Thoracic aorta (tissue), 2 donors: Measurements from ENCODE around the gene NHEJ1. TPM values are rescaled to one million over a fixed set of nuclear protein-coding genes. Genes with fewer than 3 reads are reported as not detected.

ENCODE experiments used
- ATAC-seq: fragments of 150-250 bp; one replicate; pipeline ENCODE4 v1.8.0; 2017; ENCODE audit warnings: low read depth; ENCODE audit not compliant: insufficient number of reproducible peaks, low FRiP score
- DNase-seq: peaks from one replicate; pipeline ENCODE4 v3.0.0-alpha.2; 2020; ENCODE audit warnings: low spot score
- H3K27ac ChIP-seq, 2 donors: fragments of 200-600 bp; sonication (generic); 1 replicate in 1 of 2; 2 replicates in 1 of 2; pipeline ENCODE4 v1.5.1; 2016; ENCODE audit warnings: mild to moderate bottlenecking in 2 of 2, moderate library complexity in 2 of 2
- H3K27me3 ChIP-seq: fragments of 200-600 bp; sonication (generic); replicated peaks from 2 replicates; pipeline ENCODE4 v1.6.0; 2016; ENCODE audit warnings: mild to moderate bottlenecking; ENCODE audit not compliant: insufficient read depth
- H3K36me3 ChIP-seq: fragments of 200-600 bp; sonication (generic); one replicate; pipeline ENCODE4 v1.5.1; 2016
- H3K4me1 ChIP-seq, 2 donors: fragments of 200-600 bp; sonication (generic); 1 replicate in 1 of 2; 2 replicates in 1 of 2; pipeline versions ENCODE4 v1.5.1 to v1.6.0; 2016; ENCODE audit warnings: low read depth in 2 of 2, mild to moderate bottlenecking in 1 of 2; ENCODE audit not compliant: control insufficient read depth in 1 of 2
- H3K4me3 ChIP-seq: fragments of 200-600 bp; sonication (generic); 2 replicates; pipeline ENCODE4 v1.5.1; 2016; ENCODE audit warnings: mild to moderate bottlenecking
- H3K9me3 ChIP-seq: fragments of 200-600 bp; sonication (generic); 2 replicates; pipeline ENCODE4 v1.5.1; 2016
- total RNA-seq, 2 donors: library from RNA; depleted of rRNA; stranded (reverse); fragments of >200 nt; gene quantifications; one replicate each; pipeline versions ENCODE4 v1.1.0 to v1.2.3, GENCODE V29; 2016
- TF ChIP-seq, protein P1 (sequence below): fragments of 200-600 bp; sonication (generic); IDR thresholded peaks from one replicate; pipeline ENCODE4 v1.5.1; 2019; ENCODE audit warnings: antibody characterized with exemption

Gene NHEJ1
- total RNA-seq, 2 donors from 2014 or later, result 10.3 to 14.5 TPM

DNA sequence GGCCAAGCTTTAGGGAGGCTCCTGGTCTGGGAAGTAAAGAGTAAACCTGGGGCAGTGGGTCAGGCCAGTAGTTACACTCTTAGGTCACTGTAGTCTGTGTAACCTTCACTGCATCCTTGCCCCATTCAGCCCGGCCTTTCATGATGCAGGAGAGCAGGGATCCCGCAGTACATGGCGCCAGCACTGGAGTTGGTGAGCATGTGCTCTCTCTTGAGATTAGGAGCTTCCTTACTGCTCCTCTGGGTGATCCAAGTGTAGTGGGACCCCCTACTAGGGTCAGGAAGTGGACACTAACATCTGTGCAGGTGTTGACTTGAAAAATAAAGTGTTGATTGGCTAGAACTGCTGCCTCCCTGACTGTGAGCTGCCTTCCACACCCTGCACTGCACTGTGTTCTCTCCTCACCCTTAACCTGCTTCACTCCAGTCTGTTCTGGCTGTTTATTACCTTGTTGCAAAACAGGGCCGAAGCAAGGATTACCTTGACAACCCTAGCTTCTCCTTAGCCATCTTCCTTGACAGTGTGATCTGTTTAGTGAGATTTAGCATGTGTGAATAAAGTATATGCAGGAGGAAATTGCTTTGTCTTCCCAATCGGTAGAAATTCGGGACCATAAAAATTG, 22.6 kb upstream of the NHEJ1 start:
- Histone ChIP-seq H3K27me3 (no peaks in the 10 kb centered on the region), H3K9me3 (no peaks in the 10 kb centered on the region), H3K27ac (no peak overlapping the region), H3K4me3 (no peak overlapping the region), H3K36me3 (peaks cover 44% of the 10 kb centered on the region), H3K4me1 (peaks cover 8 to 15% of the 10 kb centered on the region in 2 donors)
- TF ChIP-seq, protein P1, sequence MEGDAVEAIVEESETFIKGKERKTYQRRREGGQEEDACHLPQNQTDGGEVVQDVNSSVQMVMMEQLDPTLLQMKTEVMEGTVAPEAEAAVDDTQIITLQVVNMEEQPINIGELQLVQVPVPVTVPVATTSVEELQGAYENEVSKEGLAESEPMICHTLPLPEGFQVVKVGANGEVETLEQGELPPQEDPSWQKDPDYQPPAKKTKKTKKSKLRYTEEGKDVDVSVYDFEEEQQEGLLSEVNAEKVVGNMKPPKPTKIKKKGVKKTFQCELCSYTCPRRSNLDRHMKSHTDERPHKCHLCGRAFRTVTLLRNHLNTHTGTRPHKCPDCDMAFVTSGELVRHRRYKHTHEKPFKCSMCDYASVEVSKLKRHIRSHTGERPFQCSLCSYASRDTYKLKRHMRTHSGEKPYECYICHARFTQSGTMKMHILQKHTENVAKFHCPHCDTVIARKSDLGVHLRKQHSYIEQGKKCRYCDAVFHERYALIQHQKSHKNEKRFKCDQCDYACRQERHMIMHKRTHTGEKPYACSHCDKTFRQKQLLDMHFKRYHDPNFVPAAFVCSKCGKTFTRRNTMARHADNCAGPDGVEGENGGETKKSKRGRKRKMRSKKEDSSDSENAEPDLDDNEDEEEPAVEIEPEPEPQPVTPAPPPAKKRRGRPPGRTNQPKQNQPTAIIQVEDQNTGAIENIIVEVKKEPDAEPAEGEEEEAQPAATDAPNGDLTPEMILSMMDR, result no peak
- ATAC-seq, result no peak
- no peak for DNase-seq

DNA sequence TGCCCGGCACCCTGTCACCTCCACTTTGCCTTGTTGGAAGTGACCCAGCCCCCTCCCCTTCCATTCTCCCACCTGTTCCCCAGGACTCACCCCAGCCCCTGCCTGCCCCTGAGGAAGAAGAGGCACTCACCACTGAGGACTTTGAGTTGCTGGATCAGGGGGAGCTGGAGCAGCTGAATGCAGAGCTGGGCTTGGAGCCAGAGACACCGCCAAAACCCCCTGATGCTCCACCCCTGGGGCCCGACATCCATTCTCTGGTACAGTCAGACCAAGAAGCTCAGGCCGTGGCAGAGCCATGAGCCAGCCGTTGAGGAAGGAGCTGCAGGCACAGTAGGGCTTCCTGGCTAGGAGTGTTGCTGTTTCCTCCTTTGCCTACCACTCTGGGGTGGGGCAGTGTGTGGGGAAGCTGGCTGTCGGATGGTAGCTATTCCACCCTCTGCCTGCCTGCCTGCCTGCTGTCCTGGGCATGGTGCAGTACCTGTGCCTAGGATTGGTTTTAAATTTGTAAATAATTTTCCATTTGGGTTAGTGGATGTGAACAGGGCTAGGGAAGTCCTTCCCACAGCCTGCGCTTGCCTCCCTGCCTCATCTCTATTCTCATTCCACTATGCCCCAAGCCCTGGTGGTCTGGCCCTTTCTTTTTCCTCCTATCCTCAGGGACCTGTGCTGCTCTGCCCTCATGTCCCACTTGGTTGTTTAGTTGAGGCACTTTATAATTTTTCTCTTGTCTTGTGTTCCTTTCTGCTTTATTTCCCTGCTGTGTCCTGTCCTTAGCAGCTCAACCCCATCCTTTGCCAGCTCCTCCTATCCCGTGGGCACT, 21.9 kb upstream of the NHEJ1 start:
- TF ChIP-seq, protein P1, result no peak
- no peaks in the 10 kb centered on the region for H3K27me3 ChIP-seq
- H3K4me1 ChIP-seq, result peaks cover 8 to 15% of the 10 kb centered on the region in 2 donors
- H3K4me3 ChIP-seq, result no peak overlapping the region
- H3K27ac ChIP-seq, result no peak overlapping the region
- no peak for ATAC-seq
- DNase-seq, result no peak
- H3K36me3 ChIP-seq, result peaks cover 44% of the 10 kb centered on the region
- no peaks in the 10 kb centered on the region for H3K9me3 ChIP-seq

DNA sequence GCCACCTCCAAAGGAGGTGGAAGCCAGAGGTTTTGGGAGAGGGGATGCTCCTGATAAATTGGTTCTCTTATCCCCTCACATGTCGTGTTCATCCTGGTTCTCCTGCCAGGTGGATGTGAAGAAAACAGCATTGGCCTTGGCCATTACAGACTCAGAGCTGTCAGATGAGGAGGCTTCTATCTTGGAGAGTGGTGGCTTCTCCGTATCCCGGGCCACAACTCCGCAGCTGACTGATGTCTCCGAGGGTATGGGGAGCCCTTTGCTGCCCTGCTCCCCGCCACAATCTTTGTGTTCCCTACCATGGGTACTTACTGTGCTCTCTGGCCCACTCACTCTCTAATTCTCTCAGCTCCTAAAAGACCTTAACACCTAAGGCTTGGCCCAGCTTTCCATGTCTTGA, 20.9 kb upstream of the NHEJ1 start:
- H3K9me3 ChIP-seq, result no peaks in the 10 kb centered on the region
- peaks cover 8 to 15% of the 10 kb centered on the region in 2 donors for H3K4me1 ChIP-seq
- no peak overlapping the region for H3K27ac ChIP-seq
- no peak for ATAC-seq
- no peak for DNase-seq
- peaks cover 44% of the 10 kb centered on the region for H3K36me3 ChIP-seq
- no peaks in the 10 kb centered on the region for H3K27me3 ChIP-seq
- TF ChIP-seq, protein P1, result no peak
- H3K4me3 ChIP-seq, result no peak overlapping the region

DNA sequence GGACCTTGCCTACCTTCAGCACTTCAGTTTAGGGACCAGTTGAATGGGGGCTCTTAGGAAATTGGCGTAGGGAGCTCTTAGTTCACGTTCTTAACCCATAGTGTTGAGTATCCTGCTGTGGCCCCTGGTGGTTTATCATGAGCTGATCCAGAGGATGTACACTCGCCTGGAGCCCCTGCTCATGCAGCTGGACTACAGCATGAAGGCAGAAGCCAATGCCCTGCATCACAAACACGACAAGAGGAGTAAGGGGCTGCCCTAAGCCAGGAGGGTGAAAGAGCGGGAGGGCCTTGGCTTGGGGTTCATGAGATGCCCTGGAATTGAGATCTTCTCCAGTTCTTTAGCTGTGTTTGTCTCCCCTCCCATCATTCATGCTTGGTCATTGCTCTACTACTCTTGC, 20.3 kb upstream of the NHEJ1 start:
- H3K27me3 ChIP-seq, result no peaks in the 10 kb centered on the region
- H3K27ac ChIP-seq, result no peak overlapping the region
- H3K4me1 ChIP-seq, result peaks cover 9 to 17% of the 10 kb centered on the region in 2 donors
- H3K9me3 ChIP-seq, result no peaks in the 10 kb centered on the region
- DNase-seq (no peak), ATAC-seq (no peak)
- H3K36me3 ChIP-seq, result peaks cover 44% of the 10 kb centered on the region
- H3K4me3 ChIP-seq, result no peak overlapping the region
- TF ChIP-seq, protein P1, result no peak

DNA sequence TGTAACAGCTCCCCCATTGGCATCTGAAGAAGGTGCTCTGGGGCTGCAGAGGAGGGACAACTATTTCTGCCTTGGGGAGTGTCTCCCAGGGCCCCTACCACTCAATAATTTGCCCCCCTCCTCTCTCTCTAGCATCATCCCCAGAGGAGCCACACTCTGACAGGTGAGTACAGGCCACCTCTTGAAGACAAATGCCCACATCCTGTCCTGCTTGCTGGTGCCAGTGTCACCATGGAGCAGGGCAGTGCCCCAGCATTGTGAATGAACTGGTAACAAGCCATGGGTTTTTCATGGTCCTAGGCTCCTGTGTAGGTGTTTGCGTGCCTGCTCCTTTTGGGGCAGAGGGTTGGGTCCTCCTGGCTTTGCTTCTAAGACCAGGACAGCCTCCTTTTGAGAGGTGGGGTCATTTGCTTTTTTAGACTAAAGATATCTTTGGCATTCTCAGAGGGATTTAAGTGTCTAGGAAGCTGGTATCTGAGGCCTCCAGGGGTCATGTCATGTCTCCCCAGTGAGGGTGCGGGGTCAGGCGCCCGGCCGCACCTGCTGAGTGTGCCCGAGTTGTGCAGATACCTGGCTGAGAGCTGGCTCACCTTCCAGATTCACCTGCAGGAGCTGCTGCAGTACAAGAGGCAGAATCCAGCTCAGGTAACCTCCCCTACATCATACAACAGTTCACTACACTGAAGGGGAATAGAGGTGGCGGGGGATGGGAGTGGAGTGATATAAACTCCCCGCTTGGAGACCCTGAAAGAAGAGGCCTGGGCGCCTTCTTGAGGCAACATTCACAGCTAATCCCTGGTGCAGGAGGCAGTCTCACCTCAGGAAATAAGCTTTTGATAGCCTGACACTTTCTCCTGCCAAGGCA, 19.2 kb upstream of the NHEJ1 start:
- TF ChIP-seq, protein P1, result no peak
- no peak for ATAC-seq
- H3K27ac ChIP-seq, result peak overlapping the region in 1 of 2 donors; percentile 6
- peaks cover 47% of the 10 kb centered on the region for H3K36me3 ChIP-seq
- H3K4me1 ChIP-seq, result peaks cover 21 to 28% of the 10 kb centered on the region in 2 donors
- no peaks in the 10 kb centered on the region for H3K27me3 ChIP-seq
- H3K4me3 ChIP-seq, result no peak overlapping the region
- DNase-seq, result no peak
- H3K9me3 ChIP-seq, result no peaks in the 10 kb centered on the region
